Amniotic epithelial cell (primary cell): Measurements from ENCODE around the gene BBS5.

Experiments
- DNase-seq: peaks from one replicate; pipeline ENCODE4 v3.0.0-alpha.2; 2010; ENCODE audit warnings: low read depth

The BBS5 gene

GRCh38 chr2:169546756-169547155, 67.5 kb downstream of the BBS5 start:
- no peak for DNase-seq
